OCI-LY1 (cell line): ENCODE data around the gene NBDY.

ENCODE experiments used
- EZH2 ChIP-seq: fragments of 200-600 bp; sonication (generic), shearing (Covaris generic); IDR thresholded peaks from 2 replicates; pipeline ENCODE4 v1.8.0; 2017; ENCODE audit warnings: borderline replicate concordance, mixed run types, mild to moderate bottlenecking, antibody characterized with exemption, low read length, moderate library complexity, mixed read lengths
- TF ChIP-seq, protein P1 (sequence below): fragments of 200-600 bp; sonication (generic), shearing (Covaris generic); IDR thresholded peaks from 2 replicates; pipeline ENCODE4 v1.5.1; 2017; ENCODE audit warnings: mild to moderate bottlenecking, antibody characterized with exemption, low read length, moderate library complexity, mixed read lengths

DNA sequence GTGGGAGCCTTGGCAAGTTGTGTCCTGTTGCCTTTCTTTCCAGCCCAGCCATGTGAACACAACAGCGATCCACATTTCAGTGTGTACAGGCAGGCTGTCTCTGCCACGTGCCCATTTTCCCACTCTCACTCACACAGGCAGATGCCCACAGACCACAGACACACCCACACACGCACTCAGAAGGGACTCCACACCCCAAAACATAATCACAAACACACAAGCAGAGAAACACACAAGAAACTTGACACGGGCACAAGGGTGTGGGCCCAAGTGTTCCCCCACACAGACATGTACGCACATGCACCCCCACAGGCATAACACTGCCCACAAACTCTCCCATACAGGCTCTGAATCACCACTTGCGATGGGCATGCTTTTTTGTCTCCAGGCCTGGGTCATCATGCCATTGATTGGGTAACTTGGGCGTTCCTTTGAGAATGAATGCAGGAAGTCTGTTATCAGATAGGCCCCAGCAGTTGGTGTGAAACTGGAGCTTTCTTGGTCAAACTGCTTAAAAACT lies 84.3 kb downstream of the NBDY start:
- TF ChIP-seq, protein P1, sequence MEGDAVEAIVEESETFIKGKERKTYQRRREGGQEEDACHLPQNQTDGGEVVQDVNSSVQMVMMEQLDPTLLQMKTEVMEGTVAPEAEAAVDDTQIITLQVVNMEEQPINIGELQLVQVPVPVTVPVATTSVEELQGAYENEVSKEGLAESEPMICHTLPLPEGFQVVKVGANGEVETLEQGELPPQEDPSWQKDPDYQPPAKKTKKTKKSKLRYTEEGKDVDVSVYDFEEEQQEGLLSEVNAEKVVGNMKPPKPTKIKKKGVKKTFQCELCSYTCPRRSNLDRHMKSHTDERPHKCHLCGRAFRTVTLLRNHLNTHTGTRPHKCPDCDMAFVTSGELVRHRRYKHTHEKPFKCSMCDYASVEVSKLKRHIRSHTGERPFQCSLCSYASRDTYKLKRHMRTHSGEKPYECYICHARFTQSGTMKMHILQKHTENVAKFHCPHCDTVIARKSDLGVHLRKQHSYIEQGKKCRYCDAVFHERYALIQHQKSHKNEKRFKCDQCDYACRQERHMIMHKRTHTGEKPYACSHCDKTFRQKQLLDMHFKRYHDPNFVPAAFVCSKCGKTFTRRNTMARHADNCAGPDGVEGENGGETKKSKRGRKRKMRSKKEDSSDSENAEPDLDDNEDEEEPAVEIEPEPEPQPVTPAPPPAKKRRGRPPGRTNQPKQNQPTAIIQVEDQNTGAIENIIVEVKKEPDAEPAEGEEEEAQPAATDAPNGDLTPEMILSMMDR: no peak
- TF ChIP-seq EZH2: no peak
